ENCODE measurements around the gene DNAJC27. TPM values are rescaled to one million over a fixed set of nuclear protein-coding genes. Genes with fewer than 3 reads are reported as not detected.

Gene DNAJC27
- polyA plus RNA-seq, 3 donors = 8.0 to 10.3 (median 9.4) TPM

GRCh38 chr2:24972315-24972961 is 683 bp upstream of the DNAJC27 start:
- DNase-seq = peak; percentile 50

GRCh38 chr2:24971286-24971535 is 544 bp downstream of the DNAJC27 start:
- DNase-seq = no peak

DNA sequence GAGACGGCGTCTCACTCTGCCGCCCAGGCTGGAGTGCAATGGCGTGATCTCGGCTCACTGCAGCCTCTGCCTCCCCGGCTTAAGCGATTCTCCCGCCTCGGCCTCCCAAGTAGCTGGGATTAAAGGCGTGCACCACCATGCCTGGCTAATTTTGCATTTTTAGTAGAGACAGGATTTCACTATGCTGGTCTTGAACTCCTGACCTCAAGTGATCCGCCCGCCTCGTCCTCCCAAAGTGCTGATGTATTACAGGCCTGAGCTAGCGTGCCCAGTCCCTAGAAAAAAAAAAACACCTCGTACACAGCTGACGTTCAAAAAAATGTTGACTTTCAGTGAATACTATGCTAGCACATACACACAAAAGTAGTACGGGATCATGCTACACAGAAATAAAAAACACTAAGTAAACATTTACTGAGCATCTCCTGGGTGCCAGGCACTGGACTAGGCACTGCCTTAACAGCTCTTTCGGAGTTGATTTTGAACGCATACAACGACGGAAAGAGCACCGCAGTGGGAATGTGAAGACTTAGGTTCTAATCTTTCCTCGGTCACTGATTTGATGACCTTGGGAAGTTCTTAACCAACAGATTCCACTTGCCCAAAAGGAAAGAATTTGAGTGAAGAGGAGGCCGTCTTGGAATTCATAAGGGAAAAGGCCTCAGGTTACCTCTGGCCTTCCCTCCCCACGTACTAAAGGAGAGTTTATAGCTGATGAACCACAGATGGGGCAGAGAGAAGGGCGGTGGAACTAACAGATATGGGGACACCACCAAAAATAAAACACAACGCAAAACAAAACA is 1.1 kb downstream of the DNAJC27 start:
- DNase-seq = peak; percentile 57

DNA sequence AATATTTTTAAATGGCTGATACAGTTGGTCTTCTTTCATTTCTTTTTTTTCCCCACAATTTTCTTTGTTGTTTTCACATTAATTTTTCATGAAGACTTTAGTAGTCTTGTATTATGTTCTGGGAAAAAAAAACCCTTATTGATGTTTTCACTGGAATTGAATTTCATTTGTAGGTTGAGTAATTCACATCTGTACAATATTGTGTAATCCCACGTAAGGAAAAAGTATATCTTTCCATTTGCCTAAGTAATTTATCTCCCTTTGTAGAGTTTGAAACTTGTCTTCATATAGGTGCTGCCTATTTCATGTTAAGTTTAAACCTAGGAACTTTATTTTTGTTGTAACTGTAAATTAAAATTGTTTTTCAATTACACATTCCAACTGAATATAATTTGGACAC is 2.0 kb downstream of the DNAJC27 start:
- DNase-seq = no peak

- no peak for DNase-seq
Measured at GRCh38 chr2:24961903-24962302, 9.9 kb downstream of the DNAJC27 start.

DNA sequence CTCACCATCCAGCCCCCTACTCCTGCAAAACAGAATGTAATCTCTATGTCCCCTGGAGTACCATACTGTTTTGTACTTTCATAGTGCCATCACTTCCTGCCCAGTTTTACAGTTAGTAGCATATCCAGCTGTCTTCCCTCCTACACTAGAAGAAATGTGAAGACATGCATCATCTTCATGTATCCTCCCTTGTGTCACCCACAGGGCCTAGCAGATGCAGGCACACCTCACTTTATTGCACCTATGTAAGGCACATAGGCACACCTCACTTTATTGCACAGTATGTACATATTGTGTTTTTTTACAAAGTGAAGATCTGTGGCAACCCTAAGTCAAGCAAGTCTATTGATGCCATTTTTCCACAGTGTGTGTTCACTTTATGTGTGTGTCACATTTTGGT is 12.0 kb downstream of the DNAJC27 start:
- no peak for DNase-seq

DNA sequence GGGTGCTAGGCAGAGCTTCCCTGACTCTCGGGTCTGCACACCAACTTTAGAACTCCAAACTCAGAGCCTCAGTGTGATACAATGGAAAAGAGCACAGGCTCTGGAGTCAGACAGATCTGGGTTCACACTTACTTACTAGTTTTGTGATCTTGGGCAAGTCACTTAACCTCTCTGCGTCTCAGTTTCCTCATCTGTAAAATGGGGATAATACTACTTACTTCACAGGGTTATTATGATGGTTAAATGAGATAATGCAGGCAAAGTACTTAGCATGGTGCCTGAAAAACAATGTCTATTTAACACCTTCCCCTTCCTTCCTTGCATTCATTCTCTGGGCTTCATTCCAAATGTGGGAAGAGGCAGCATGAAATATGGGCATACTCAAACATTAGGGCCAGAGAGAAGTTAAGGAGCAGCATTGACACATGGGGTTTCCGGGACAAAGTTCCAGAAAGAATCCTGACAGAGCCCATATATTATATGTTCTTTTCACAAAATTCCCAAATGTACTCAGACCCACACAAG is 13.3 kb downstream of the DNAJC27 start:
- DNase-seq = no peak

DNA sequence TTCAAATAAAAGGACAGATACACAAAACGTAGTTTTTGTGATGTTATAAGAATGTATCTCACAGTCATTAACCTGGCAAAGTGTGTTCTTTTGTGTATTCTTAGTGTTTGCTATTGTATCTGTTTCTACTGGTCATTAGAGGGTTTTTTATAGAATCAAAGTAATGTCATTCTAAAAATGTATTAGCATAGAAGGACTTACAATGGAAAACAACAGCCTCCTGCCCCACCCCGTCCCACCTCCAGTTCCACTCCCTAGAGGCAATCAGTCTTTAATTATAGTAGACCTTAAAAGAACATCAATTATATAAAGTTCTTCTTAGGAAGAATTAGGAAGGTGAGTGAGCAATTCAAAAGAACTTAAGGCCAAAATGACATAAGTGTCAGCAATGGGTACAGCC is 13.8 kb downstream of the DNAJC27 start:
- DNase-seq = no peak

GRCh38 chr2:24957221-24957620 is 14.5 kb downstream of the DNAJC27 start:
- no peak for DNase-seq

- DNase-seq = no peak
Measured at GRCh38 chr2:24955921-24956320, 15.8 kb downstream of the DNAJC27 start.

DNA sequence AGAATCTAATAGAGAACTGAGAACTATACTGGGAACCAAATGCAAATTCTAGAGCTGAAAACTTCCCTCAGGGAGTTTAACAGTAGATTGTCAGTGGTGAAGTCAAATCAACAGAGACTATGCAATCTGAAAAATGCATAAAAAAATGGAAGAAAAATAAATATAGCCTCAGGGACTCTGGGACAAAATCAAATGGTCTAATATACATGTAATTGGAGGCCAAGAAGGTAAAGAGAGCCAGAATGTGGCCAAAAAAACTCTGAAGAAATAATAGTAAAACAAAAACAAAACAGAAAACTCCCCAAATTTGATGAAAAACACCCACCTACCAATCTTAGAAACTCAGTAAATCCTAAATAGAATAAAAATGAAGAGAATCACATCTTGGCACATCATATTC is 16.5 kb downstream of the DNAJC27 start:
- no peak for DNase-seq

DNA sequence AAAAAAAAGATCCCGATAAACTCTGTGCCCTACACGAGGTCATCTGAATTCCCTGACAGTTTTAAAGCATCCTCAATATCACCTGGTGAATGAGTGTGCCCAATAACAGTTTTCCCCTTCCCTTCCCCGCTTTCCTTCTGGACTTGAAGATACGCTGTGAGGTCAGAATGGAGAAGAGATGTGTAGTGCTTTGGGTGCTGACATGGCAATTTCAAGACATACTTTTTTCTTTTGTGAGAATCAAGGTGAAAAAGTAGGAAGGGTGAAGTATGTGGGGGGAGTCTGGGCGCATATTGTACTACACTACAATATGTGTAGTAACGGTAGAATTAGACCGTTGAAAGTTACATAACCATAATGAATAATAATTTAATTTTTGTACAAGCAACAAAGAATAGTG is 21.7 kb downstream of the DNAJC27 start:
- DNase-seq = no peak

DNA sequence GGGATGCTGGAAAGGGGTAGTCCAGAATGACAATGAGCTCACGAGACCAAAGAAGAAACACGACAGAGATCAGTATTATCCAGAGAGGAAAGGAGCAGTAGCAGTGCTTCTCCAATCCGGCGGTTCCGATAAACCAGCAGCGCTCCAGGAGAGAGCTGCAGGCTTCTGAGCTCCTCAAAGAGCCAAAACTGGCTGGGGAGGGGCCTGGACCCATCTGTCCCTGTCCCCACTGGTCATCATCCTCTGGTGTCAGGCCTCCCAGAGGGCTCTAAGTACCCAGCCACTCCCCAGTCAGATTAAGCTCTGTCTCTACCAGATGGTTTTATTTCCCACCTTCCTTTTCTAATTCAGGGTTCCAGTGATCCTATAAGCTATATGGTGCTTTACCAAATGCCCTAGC is 23.2 kb downstream of the DNAJC27 start:
- no peak for DNase-seq

DNA sequence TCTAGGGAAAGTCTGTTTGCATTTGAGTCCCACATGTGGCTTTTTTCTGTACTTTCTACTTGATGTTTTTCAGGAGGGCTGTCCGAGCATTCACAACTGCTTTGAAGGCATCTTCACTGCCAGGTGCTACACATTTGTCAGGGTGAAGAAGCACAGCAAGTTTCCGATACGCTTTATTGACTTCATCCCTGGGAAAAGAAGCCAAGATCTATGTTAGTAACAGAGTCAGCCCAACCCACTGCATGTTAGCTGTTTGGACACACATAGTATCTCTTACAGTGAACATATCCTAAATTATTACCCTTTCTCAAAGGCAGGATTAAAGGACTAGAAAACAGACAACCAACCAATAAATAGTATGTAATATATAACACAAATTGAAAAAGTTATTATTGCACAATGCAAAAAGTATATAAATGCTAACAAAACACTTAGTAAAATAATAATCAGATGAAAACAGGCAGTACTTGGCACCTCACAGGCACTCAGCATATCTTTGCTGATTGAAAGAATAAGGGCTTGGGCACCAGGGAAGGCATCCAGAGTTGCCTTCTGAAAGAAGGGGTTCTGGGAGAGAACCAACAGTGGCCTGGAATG is 24.1 kb downstream of the DNAJC27 start:
- DNase-seq = no peak

- DNase-seq = no peak
Measured at GRCh38 chr2:24945907-24946306, 25.8 kb downstream of the DNAJC27 start.

- DNase-seq = no peak
Measured at GRCh38 chr2:24943427-24944053, 28.2 kb downstream of the DNAJC27 start.

GRCh38 chr2:24939353-24939752 is 32.4 kb downstream of the DNAJC27 start:
- no peak for DNase-seq

- no peak for DNase-seq
Measured at GRCh38 chr2:24937236-24937635, 34.5 kb downstream of the DNAJC27 start.

- no peak for DNase-seq
Measured at GRCh38 chr2:24935145-24935544, 36.6 kb downstream of the DNAJC27 start.

DNA sequence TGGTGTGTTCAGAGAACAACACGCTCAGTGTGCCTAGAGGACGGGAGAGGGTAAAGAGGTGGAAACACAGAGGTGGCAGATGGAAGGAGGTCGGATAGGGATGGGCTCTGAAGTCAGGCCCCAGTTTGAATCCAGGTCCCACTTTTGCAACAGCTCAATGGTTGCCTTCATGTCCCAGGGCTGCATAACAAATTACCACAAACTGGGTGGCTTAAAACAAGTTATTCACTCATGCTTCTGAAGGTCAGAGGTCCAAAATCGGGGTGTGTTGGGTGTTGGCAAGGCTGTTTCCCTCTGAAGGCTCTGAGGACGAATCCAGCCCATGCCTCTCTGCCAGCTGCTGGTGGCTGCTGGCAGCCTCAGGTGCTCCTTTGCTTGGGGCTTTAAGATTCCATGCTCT is 39.0 kb downstream of the DNAJC27 start:
- no peak for DNase-seq

DNA sequence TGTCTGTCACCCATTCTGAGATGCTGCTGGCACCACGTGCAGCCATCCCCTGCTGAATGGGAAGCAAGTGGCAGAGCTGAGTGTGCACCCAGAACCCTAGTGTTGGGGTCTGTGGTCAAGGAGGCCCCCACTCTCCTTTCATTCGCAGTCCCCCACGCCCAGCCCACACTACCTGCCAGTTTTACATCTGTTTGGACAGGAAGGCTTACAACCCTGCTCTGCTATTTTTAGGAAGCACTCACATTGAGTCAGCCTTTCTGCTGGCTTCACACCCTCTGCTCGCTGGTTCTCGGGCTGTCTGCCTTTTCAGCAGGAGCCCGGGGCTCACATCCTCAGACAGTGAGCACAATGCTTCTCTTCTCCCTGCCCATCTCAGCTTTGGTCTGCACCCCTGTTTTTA is 41.0 kb downstream of the DNAJC27 start:
- no peak for DNase-seq

GRCh38 chr2:24929230-24929629 is 42.5 kb downstream of the DNAJC27 start:
- no peak for DNase-seq

GRCh38 chr2:24928036-24928435 is 43.7 kb downstream of the DNAJC27 start:
- no peak for DNase-seq
